ENCODE measurements around the gene TEX29. TPM values are rescaled to one million over a fixed set of nuclear protein-coding genes. Genes with fewer than 3 reads are reported as not detected.

Gene TEX29
- total RNA-seq, 1 donor from 2014 or later = 0.54 TPM

- peaks cover 5% of the 10 kb centered on the region for H3K4me1 Mint-ChIP-seq (ENCODE audit: unreplicated experiment)
- TF ChIP-seq CTCF (IDR thresholded peaks at IDR 0.05; ENCODE audit: unreplicated experiment) = no peak
Measured at GRCh38 chr13:111380431-111380830, 60.0 kb downstream of the TEX29 start.

DNA sequence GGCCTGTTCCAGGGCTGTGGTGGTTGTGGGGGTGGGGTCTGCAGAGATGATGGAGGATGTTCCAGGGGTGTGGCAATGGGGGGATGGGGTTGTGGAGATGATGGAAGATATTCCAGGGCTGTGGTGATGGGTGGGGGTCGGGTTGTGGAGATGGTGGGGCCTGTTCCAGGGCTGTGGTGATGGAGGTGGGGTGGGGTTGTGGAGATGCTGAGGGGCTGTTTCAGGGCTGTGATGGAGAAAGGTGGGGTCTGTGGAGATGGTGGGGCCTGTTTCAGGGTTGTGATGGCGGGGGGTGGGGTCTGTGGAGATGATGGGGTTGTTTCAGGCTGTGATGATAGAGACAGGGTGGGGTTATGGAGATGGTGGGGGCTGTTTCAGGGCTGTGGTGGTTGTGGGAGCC lies 62.0 kb downstream of the TEX29 start:
- Mint-ChIP-seq H3K36me3 (ENCODE audit: low read depth, unreplicated experiment) (no peaks in the 10 kb centered on the region), H3K9me3 (ENCODE audit: unreplicated experiment) (peaks cover 9% of the 10 kb centered on the region), H3K27me3 (ENCODE audit: unreplicated experiment) (peaks cover 5% of the 10 kb centered on the region), H3K27ac (ENCODE audit: unreplicated experiment) (no peak overlapping the region), H3K4me3 (ENCODE audit: unreplicated experiment) (no peak overlapping the region), H3K4me1 (ENCODE audit: unreplicated experiment) (peaks cover 5% of the 10 kb centered on the region)
- DNase-seq (ENCODE audit: low spot score) = no peak
- no peak for TF ChIP-seq CTCF (IDR thresholded peaks at IDR 0.05; ENCODE audit: unreplicated experiment)

More at GRCh38 chr13:111380431-111380830, 60.0 kb downstream of the TEX29 start:
- Mint-ChIP-seq H3K36me3 (ENCODE audit: low read depth, unreplicated experiment) (no peaks in the 10 kb centered on the region), H3K4me3 (ENCODE audit: unreplicated experiment) (no peak overlapping the region), H3K27me3 (ENCODE audit: unreplicated experiment) (peaks cover 5% of the 10 kb centered on the region), H3K9me3 (ENCODE audit: unreplicated experiment) (peaks cover 9% of the 10 kb centered on the region), H3K27ac (ENCODE audit: unreplicated experiment) (no peak overlapping the region)
- DNase-seq (ENCODE audit: low spot score) = no peak

- TF ChIP-seq CTCF (IDR thresholded peaks at IDR 0.05; ENCODE audit: unreplicated experiment) = no peak
- no peak for DNase-seq (ENCODE audit: low spot score)
- Mint-ChIP-seq H3K9me3 (ENCODE audit: unreplicated experiment) (peaks cover 9% of the 10 kb centered on the region), H3K4me3 (ENCODE audit: unreplicated experiment) (no peak overlapping the region), H3K4me1 (ENCODE audit: unreplicated experiment) (peaks cover 5% of the 10 kb centered on the region), H3K27me3 (ENCODE audit: unreplicated experiment) (peaks cover 5% of the 10 kb centered on the region), H3K36me3 (ENCODE audit: low read depth, unreplicated experiment) (no peaks in the 10 kb centered on the region), H3K27ac (ENCODE audit: unreplicated experiment) (no peak overlapping the region)
Measured at GRCh38 chr13:111382877-111383276, 62.4 kb downstream of the TEX29 start.

DNA sequence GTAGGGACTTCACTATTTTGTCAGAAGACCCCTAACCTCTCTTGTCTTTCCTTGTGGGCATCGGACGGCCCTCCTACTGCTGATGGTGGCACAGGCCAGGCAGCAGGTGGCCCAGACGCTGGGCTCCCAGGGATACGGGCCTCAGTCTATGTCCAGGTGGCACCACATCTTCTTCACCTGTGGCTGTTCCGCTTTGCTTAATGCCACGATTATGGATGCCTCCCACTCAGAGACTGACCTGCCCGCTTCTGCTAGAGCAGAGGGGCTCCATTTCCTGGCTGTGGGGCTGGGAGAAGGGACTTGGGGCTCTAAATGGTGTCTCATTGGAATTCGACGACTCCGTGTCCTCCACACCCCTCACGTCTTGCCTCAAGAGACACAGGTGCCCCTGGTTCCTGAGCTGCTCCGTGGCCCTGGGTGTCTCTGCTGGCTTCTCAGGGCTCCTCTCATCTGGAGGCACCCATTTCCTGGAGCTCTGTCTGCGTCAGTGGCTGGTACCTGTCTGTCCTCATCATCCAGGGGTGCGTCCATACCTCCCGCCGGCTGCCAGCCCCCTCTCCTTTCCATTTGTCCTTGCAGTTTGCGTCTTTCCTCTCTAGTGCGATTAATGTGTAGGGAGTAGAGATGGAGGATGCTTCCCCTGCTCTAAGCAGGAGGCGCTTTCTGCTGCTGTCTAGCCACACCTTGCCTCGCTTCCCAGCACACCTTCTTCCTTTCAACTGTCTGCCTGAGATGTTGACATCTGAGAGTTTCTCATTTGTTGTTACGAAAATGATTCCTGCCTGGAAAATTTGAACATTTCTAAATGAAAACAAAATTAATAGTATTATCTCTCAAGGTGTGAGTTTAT lies 63.4 kb downstream of the TEX29 start:
- Mint-ChIP-seq H3K27me3 (ENCODE audit: unreplicated experiment) (peaks cover 8% of the 10 kb centered on the region), H3K4me1 (ENCODE audit: unreplicated experiment) (peaks cover 5% of the 10 kb centered on the region), H3K9me3 (ENCODE audit: unreplicated experiment) (peaks cover 9% of the 10 kb centered on the region), H3K36me3 (ENCODE audit: low read depth, unreplicated experiment) (no peaks in the 10 kb centered on the region), H3K27ac (ENCODE audit: unreplicated experiment) (peak overlapping the region; percentile 13), H3K4me3 (ENCODE audit: unreplicated experiment) (no peak overlapping the region)
- TF ChIP-seq CTCF (IDR thresholded peaks at IDR 0.05; ENCODE audit: unreplicated experiment) = no peak
- DNase-seq (ENCODE audit: low spot score) = no peak
